IMR-90 (cell line): Measurements from ENCODE around the gene FAM162A.

ENCODE experiments used
- BHLHE40 ChIP-seq: fragments of 150-350 bp; IDR thresholded peaks from 2 replicates; pipeline ENCODE4 v1.6.1; 2016; ENCODE audit warnings: mild to moderate bottlenecking, low read depth, low read length
- CEBPB ChIP-seq: IDR thresholded peaks from 2 replicates; pipeline ENCODE4 v1.6.1; 2012; ENCODE audit warnings: low read depth, low read length, improper control_type of control experiment
- CTCF ChIP-seq: conservative IDR thresholded peaks from 2 replicates; pipeline ENCODE4 v1.5.1; 2012; ENCODE audit warnings: mild to moderate bottlenecking, low read depth, low read length, improper control_type of control experiment
- ELK1 ChIP-seq: fragments of 150-350 bp; IDR thresholded peaks from 2 replicates; pipeline ENCODE4 v1.6.1; 2016; ENCODE audit warnings: low read depth, mild to moderate bottlenecking, low read length, moderate library complexity, borderline replicate concordance
- FOS ChIP-seq: fragments of 150-350 bp; IDR thresholded peaks from 2 replicates; pipeline ENCODE4 v1.6.1; 2016; ENCODE audit warnings: low read depth, low read length
- MAFK ChIP-seq: IDR thresholded peaks from 2 replicates; pipeline ENCODE4 v1.6.1; 2012; ENCODE audit warnings: low read depth, low read length, improper control_type of control experiment
- MAZ ChIP-seq: IDR thresholded peaks from 2 replicates; pipeline ENCODE4 v1.6.1; 2012; ENCODE audit warnings: low read depth, mild to moderate bottlenecking, low read length, improper control_type of control experiment, moderate library complexity, borderline replicate concordance
- MXI1 ChIP-seq: IDR thresholded peaks from 2 replicates; pipeline ENCODE4 v1.6.1; 2012; ENCODE audit warnings: low read depth, mild to moderate bottlenecking, low read length, moderate library complexity, borderline replicate concordance
- NFE2L2 ChIP-seq: fragments of 150-350 bp; IDR thresholded peaks from 2 replicates; pipeline ENCODE4 v1.6.1; 2016; ENCODE audit warnings: low read depth, mild to moderate bottlenecking, low read length
- POLR2A ChIP-seq: IDR thresholded peaks from 2 replicates; pipeline ENCODE4 v1.6.1; 2012; ENCODE audit warnings: mild to moderate bottlenecking, low read depth, low read length
- RAD21 ChIP-seq: IDR thresholded peaks from 2 replicates; pipeline ENCODE4 v1.6.1; 2012; ENCODE audit warnings: low read length, improper control_type of control experiment
- RFX5 ChIP-seq: IDR thresholded peaks from 2 replicates; pipeline ENCODE4 v1.8.0; 2012; ENCODE audit warnings: low read depth, mild to moderate bottlenecking, low read length, moderate library complexity
- SMC3 ChIP-seq: fragments of 150-350 bp; IDR thresholded peaks from 2 replicates; pipeline ENCODE4 v1.6.1; 2016; ENCODE audit warnings: low read depth, mild to moderate bottlenecking, antibody characterized with exemption, low read length, moderate library complexity
- USF2 ChIP-seq: fragments of 150-350 bp; IDR thresholded peaks from 2 replicates; pipeline ENCODE4 v1.6.1; 2017; ENCODE audit warnings: mild to moderate bottlenecking, antibody characterized with exemption, low read length, low read depth

- TF ChIP-seq POLR2A (no peak), CTCF (no peak), USF2 (no peak), NFE2L2 (no peak), ELK1 (no peak), CEBPB (no peak), SMC3 (no peak), RAD21 (no peak), MAZ (no peak), FOS (no peak), MXI1 (no peak), MAFK (no peak), RFX5 (no peak), BHLHE40 (no peak)
Observed at GRCh38 chr3:122351612-122352011, 32.4 kb upstream of the FAM162A start.
